Stimulated activated CD8-positive, alpha-beta memory T cell treated with anti-CD3 and anti-CD28 coated beads, Interleukin-7, amount 100 ng/mL, for 4 hours (primary cell): Measurements from ENCODE around the gene ARHGAP8.
"Not testable (repeated sequence)": the region's sequence is repeated elsewhere in the genome, so short reads cannot be mapped to it uniquely, and the experiment has no call there.

Experiments
- DNase-seq, 2 donors: peaks; one replicate each; pipeline ENCODE4 v3.0.0-alpha.2; 2020; ENCODE audit warnings: low read depth in 2 of 2

Gene ARHGAP8

DNA sequence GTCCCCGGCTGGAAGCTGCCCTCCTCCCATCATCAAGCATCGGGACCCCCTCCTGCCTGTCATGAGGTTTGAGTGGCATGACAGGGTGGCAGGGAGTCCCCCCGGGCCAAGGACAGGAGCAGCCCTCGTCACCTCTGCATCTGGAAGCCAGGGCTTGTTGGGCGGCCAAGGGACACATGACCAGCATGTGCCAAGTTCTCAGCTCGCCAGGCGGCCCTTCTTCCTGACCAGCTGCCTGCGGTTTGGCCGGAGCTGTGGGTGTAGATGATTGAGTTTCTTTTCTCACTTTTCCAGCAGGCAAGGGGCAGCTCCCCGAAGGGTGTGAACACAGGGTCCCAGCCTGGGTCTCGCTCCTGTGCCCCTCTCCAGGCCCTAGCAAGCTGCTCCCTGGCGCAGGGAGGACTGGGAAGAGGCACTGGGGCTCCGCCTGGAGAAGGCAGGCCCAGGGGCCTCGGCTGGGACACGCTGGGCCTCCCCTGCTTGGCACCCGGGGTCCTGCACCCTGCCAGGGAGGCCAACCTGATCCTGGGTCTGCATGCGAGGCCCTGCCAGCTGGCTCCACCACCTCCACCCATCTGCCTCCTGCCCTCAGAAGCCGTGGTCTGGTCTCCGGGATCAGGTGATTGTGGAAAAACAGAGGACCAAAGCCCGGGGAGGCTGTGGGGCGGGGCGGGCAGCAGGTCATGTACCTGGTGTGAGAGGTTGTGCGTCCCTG, 13.4 kb downstream of the ARHGAP8 start:
- no peak for DNase-seq

DNA sequence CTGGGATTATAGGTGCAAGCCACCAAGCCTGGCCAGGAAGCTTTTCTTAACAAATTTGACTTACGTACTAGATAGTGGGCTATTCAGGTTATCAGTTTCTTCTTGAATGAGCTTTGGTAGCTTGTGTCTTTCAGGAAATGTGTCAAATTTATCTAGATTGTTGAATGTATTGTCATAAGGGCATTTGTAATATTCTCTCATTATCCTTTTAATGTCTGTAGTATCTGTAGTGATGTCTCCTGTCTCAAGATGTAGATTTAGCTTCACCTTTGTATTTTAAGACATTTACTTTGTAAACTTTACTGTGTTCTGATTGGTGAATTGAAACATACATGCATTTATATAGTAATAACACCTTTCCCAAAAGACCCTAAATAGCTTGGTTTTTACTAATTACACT, 20.7 kb downstream of the ARHGAP8 start:
- no peak for DNase-seq

DNA sequence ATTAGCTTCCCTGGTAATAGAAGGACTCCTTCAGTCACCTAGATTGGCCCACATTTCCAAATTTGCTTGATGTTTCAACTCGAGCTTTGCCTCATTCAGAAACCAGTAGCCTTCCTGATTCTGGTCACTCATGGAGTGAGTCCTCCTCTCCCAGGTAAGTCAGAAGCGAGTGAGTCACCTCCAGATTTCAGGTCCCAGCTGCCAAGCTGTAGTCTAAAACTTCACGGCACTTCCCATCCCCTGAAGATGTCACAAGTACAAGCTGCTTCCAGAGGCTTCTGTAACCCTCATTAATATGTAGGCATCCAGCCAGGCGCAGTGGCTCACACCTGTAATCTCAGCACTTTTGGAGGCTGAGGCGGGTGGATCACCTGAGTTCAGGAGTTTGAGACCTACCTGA, 23.5 kb downstream of the ARHGAP8 start:
- no peak for DNase-seq

DNA sequence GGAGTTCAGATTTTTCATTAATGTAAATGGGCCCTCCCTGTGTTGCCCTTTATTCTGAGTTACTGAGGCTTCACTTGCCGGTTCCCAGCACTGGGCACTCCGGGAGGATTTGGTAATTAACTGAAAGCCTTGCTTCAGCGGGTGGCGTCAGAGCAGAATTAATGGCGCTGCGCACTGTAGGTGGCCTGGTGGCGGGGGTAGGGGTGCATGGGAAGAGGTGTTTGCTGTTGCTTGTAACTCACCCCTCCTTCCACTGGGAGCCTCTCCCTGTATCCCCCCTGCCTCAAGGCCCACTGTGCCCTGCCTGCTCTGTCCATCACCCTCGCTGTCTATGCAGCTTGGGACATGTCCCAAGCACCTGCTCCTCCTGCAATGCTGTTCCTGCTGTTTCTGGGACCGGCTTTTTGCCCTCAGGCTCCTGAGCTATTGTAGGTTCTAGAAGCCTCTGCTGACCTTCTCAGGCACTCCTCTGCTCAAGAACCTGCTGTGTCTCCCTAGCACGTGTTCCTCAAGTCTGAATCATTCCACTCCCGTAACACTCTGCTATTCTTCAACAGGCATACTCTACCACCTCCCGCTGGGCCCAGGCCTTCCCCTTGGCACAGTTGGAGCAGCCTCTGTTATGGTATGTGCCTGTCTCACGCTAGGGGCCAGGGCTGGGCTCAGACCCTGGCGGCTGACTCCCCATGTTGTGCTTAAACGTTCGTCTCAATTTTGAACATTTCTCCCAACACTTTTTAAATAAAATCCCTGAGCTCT, 24.4 kb downstream of the ARHGAP8 start:
- no peak for DNase-seq

DNA sequence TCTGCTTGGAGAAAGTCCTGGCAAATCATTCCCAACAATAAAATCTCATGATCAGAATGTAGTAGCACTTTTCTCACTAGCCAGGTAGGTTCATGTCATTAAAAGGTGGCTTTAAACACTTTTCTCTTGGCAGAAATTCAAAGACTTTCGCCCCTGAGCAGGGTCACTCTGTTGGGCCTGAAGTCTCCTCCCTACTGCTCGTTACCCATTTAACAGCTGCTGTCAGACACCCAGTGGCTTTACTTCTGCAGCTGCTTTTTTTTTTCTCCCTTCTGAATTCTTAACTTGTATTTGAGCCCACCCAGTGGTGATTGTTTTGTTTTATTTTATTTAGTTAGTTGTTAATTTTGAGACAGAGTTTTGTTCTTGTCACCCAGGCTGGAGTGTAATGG, 25.0 kb downstream of the ARHGAP8 start:
- no peak for DNase-seq

DNA sequence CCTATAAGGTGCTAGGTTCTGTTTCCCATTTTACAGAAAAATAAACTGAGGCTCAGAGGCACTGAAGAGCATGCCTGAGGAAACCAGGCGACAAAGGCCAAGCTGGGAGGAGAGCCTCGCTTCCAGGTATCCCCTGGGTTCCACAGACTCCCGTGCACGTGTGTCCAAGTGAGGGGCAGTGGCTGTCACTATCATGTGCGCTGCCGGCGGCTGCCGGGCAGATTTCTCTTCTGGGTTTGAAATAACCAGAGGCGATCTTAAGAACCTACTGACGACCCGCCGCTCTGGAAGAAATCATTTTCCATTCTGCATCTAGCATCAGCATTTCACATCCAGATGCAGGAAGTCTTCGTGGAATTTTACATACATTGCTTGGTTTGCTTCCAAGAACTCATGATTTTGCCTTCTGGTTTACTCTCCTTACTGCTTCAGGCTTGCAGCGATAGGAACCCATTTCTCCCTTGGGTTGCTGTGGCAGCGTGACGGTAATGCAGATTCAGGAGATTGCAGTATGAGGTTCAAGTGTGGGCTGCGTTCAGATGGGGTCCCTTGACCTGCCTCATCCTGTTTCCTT, 28.6 kb downstream of the ARHGAP8 start:
- DNase-seq = no peak

DNA sequence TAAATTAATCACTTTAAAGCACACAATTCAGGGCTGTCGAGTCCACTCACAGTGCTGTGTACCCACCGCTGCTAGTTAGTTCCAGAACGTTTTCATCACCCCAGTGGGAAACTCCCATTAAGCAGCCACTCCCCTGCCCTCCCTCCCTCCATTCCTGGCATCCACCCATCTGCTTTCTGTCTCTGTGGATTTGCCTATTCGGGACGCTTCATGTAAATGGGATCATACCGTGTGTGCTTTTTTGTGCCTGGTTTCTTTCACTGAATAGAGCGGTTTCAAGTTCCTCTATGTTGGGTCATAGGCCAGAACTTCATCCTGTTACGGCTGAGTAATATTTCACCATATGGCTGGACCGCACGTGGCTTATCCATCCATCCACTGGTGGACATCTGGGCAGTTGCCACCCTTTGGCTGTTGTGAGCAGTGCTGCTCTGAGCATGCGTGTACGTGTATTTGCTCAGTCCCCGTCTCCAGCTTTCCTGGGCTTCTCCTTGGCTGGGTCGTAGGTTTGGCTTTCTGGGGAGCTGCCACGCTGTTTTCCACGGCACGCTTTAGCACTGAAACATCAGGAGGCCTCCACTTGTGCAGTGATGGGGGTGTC, 30.1 kb downstream of the ARHGAP8 start:
- no peak for DNase-seq

DNA sequence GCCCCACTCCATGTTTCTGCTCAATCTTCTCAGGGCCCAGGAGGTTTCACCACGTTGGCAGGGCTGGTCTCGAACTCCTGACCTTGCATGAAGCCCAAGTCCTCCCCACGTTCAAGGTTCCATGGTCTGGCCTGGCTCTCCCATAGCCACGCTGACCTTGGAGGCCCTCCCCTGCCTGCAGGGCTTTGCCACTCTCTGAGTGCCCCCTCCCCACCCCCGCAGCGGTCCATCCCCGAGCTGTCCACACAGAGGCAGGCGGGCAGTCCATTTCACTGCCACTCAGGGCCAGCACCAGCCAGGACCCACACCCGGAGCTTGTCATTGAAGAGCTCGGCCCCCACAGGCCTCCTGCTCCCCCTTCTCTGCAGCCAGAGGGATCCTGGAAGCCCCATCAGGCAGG, 30.7 kb downstream of the ARHGAP8 start:
- no peak for DNase-seq

DNA sequence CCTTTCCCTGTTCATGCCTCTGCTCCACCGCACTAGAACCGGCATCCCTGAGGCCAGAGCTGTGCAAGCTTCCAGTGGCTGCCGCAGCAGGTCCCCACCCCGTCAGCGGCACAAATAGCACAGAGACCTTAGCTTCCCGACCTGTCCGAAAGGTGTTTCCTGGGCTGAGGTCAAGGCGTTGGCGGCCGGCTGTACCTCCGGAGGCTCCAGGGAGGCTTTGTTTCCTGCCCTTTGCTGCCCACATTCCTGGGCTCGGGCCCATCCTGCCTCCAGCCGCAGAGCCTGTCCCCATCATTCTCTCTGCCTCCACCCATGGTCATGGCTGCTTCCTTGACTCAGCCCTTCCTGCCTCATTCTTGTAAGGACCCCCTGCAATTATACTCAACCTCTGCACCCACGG, 31.2 kb downstream of the ARHGAP8 start:
- no peak for DNase-seq

DNA sequence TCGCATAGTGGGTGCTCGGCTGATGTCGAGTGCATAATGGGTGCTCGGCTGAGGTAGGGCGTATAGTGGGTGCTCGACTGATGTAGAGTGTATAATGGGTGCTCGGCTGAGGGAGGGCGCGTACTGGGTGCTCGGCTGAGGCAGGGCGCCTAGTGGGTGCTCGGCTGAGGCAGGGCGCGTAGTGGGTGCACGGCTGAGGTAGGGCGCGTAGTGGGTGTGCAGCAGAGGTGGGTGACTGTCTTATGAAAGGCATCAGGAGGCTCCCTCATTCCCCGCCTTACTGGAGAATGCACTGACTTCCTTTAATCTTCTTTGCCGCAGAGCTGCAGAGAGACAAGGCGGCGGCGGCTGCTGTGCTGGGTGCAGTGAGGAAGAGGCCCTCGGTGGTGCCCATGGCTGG, 33.8 kb downstream of the ARHGAP8 start:
- DNase-seq = no peak

DNA sequence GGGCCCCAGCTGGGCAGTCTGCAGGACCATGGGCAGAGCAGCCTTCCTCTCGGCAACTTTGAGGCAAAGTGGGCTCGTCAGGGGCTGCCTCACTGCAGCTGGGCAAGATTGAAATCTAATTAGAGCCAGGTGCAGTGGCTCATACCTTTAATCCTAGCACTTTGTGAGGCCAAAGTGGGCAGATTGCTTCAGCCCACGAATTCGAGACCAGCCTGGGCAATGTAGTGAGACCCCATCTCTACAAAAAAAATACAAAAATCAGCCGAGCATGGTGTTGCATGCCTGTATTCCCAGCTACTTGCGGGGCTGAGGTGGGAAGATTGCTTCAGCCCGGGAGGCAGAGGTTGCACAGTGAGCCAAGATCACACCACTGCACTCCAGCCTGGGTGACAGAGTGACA, 34.2 kb downstream of the ARHGAP8 start:
- DNase-seq = no peak

DNA sequence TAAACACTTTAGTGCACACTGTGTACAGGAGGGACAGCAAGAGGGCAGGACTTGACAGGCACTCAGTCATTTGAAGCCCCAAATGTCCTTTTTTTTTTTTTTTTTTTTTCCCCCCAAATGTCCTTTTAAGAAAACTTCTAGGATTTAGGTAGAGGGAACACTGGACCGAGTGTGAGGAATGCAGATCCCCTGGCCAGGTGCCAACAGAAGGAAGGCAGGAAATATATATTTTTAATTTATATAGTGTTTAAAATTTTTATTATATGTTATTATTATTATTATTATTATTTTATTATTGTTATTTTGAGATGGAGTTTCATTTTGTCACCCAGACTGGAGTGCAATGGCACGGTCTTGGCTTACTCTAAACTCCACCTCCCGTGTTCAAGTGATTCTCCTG, 35.5 kb downstream of the ARHGAP8 start:
- no peak for DNase-seq

DNA sequence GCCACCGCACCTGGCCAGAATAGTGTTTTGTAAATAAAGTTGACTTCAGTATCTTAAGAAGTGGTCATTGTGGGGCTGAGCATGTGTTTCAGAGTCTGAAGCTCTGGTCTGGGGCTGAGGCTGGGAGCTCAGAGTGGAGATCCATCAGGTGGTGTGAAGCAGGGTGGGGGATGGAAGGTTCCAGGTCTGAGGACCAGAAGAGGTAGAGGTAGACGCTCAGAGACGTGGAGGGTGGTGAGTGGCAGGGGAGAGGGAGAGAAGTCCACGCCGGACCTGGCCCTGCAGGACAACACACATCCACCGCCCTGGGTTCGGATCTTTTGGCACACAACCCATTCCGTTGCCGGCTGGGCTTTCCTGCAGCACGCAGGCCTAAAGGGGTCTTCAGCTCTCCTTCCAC, 40.7 kb downstream of the ARHGAP8 start:
- no peak for DNase-seq

DNA sequence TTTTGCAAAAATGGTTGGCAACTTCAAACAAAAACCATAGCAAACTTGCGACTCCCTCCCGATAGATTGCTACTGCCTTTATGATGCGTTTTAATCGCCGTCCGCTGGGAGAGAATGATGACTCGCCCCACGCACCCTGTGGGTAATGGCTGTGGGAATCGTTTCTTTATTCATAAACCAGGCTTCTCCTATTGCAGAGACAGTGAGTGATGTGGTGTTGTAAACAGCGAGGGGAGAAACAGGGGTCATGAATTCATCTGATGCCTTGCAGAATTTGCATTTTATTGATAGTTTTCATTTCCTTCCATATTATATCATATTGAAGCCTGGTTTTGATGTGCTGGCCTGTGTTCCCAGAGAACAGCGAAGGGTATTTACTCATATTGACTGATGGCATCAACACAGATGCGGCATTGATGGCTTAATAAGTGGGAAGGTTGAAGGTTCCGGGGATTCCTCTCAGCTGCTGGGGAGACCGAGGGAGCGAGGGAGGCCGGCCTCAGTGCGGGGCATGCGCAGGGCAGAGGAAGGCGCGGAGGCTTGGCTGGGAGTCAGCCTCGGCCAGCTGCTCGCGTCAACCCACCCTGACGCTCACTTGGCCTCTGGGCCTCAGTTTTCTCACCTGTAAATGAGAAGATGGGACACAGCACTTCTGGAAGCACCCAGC, 41.3 kb downstream of the ARHGAP8 start:
- no peak for DNase-seq

DNA sequence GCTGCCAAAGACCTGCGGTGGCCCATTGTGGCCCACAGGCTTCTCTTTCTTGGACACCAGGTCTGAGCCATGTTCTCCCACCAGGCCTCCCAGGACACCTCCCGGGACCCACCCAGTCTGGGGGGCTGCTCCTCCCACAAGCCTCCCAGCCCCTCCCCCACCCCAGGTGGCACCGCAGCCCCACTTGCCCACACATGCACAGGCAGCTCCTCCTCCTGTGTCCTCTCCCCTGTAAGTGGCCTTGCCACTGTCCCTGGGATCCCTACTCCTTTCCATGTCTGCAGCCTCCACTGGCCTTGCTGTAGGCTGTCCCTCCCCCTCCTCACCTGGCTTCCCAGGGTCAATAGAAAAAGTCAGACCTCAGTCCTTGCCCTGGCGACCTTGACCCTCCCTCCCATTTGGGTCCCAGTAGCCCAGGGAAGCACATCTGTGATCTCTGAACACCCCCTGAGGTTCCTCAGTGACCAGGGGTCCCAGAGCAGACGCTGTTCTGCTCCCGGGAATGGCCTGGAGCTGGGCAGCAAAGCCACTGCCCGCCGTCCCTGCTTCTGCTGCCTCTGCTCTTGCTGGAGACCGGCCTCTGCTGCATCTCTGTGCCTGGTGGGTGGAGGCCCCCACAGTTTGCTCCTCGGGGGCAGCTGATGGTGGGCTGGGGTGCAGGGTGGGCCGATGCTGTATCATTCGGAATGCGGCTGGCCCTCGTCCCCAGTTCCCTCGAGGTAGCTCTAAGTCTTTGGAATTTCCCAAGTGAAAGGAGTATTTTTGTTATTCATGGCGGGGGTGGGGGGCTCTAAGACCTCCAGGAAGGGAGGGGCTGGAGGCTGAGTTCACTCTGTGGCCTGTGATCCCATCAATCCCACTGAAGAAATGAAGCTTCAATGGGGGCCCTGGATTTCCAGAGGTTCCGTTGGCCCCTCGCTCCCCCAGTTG, 43.6 kb downstream of the ARHGAP8 start:
- DNase-seq = no peak

DNA sequence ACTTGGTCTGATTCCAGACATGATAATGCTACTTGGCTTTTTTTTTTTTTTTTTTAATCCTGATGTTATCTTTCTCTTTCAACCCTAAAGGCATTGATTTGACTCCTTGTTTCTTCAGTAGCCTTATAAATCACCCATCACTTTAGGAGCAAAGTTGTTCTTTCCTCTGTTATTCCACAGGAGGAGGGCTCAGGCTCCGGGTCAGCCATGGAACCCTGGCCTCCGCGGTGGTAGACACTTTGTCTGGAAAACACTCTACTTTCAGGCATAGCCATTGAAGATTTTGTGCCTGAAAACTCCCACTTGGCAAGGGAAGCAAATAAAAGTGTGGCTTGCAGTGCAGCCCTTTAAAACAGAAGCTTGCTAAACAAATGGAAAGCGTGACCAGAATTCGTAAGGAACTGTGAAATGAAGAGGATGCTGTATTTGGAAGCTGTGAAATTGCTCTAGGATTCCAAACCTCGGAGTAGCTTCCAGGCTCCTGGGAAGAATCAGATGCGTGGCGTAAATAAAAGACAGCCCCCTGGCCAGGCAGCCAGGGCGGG, 44.9 kb downstream of the ARHGAP8 start:
- DNase-seq = no peak

DNA sequence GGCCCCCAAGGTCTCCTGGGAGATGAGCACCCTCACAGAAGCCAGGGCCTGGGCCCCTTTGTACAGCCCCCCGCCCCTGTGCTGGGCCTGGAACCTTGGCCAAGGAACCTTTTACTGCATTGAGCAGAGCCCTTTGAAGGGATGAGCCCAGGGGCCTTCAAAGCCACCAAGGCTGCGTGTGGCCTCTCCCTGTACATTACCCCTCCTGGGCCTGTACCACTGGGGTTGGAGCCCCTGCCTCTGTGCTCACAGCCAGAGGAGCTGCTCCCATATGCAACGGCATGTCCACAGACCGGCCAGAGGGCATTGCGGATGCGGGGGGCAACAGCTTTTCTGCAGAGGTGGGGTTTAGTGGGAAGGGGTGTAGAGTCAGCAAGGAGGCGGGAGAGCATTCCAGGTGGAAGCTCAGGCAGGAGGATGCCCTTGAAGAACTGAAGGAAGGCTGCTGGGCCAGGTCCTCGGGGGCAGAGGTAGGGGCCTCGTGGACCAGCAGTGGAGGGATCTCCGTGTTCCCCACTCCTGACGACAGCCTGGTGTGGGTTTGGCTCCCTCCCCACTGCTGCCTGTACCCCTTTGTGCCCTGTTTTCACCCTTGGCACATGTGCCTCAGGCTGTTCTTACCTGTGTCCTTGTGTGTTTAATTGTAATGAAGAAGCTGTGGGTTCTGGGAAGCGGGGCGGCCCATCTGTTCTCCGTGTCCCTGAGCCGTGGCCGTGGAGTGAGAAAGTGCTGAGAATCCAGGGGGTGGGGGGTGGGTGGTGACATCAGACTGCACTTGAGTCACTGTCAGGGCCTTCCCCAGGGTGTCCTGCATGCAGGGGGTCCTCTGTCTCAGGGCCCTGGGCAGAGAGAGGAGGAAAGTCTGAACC, 46.9 kb downstream of the ARHGAP8 start:
- DNase-seq = no peak

DNA sequence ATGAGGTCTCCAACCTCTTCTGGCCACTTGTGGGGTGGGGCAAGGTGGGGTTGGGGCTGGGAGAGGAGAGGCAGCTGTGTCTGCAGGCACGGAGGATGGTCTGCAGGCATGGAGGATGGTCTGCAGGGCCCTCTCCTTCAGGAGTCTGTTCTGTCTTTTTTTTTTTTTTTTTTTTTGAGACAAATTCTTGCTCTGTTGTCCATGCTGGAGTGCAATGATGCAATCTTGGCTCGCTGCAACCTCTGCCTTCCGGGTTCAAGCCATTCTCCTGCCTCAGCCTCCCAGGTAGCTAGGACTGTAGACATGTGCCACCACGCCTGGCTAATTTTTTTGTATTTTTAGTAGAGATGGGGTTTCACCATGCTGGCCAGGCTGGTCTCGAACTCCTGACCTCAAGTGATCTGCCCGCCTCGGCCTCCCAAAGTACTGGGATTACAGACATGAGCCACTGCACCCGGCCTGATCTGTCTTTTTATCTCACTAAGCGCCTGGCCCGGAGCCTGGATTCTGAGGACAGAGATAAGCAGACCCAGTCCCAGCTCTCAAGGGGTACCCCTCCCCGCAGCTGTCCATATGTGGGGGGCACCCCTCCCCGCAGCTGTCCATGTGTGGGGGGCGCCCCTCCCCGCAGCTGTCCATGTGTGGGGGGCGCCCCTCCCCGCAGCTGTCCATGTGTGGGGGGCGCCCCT, 47.7 kb downstream of the ARHGAP8 start:
- DNase-seq = not testable (repeated sequence)

DNA sequence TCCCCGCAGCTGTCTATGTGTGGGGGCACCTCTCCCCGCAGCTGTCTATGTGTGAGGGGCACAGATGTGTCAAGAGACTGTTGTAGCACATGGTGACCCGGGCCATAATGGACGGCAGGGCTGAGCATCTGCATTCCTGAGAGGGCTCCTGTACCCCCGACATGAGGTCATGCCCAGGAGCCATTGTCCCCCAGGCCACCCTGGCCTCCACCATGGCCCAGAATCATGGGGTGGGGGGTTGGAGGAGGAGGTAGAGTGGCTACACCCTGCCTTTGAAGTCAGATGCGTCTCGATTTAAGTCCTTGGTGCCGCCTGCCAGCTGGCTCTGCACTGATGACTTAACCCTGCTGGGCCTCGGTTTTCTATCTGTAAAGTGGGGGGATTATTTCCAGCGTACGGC, 49.1 kb downstream of the ARHGAP8 start:
- no peak for DNase-seq
